ENCODE measurements around the gene ZNF438. TPM values are rescaled to one million over a fixed set of nuclear protein-coding genes. Genes with fewer than 3 reads are reported as not detected.

ZNF438 gene
- total RNA-seq, 1 experiment from 2014 or later = 4.3 TPM

- no peaks in the 10 kb centered on the region for H3K4me1 Mint-ChIP-seq (ENCODE audit: low read depth, unreplicated experiment)
- CTCF ChIA-PET = no interaction called here
- TF ChIP-seq CTCF (IDR thresholded peaks at IDR 0.05; ENCODE audit: unreplicated experiment) = no peak
- H3K27ac Mint-ChIP-seq (ENCODE audit: unreplicated experiment) = no peak overlapping the region
- H3K36me3 Mint-ChIP-seq (ENCODE audit: insufficient read depth, unreplicated experiment) = no peaks in the 10 kb centered on the region
- intact Hi-C loops (cut with micrococcal nuclease; ENCODE audit: unreplicated experiment) = no loop called here
- no TSS peak for BruUV-seq (replicated peaks)
- DNase-seq = no peak
- no peaks in the 10 kb centered on the region for H3K9me3 Mint-ChIP-seq (ENCODE audit: low read depth, unreplicated experiment)
- H3K4me3 Mint-ChIP-seq (ENCODE audit: low read depth, unreplicated experiment) = no peak overlapping the region
- H3K27me3 Mint-ChIP-seq (ENCODE audit: unreplicated experiment) = no peaks in the 10 kb centered on the region
Measured at GRCh38 chr10:30853066-30853465, 178.6 kb downstream of the ZNF438 start.

- H3K4me3 Mint-ChIP-seq (ENCODE audit: low read depth, unreplicated experiment) = no peak overlapping the region
- intact Hi-C loops (cut with micrococcal nuclease; ENCODE audit: unreplicated experiment) = no loop called here
- no peaks in the 10 kb centered on the region for H3K27me3 Mint-ChIP-seq (ENCODE audit: unreplicated experiment)
- H3K27ac Mint-ChIP-seq (ENCODE audit: unreplicated experiment) = no peak overlapping the region
- DNase-seq = no peak
- no peaks in the 10 kb centered on the region for H3K4me1 Mint-ChIP-seq (ENCODE audit: low read depth, unreplicated experiment)
- CTCF ChIA-PET = no interaction called here
- H3K36me3 Mint-ChIP-seq (ENCODE audit: insufficient read depth, unreplicated experiment) = no peaks in the 10 kb centered on the region
- TF ChIP-seq CTCF (IDR thresholded peaks at IDR 0.05; ENCODE audit: unreplicated experiment) = no peak
- BruUV-seq (replicated peaks) = no TSS peak
- no peaks in the 10 kb centered on the region for H3K9me3 Mint-ChIP-seq (ENCODE audit: low read depth, unreplicated experiment)
Measured at GRCh38 chr10:30850776-30851175, 180.9 kb downstream of the ZNF438 start.

GRCh38 chr10:30849231-30850035 is 182.2 kb downstream of the ZNF438 start:
- DNase-seq = no peak
- no peaks in the 10 kb centered on the region for H3K36me3 Mint-ChIP-seq (ENCODE audit: insufficient read depth, unreplicated experiment)
- no peak overlapping the region for H3K4me3 Mint-ChIP-seq (ENCODE audit: low read depth, unreplicated experiment)
- no peaks in the 10 kb centered on the region for H3K4me1 Mint-ChIP-seq (ENCODE audit: low read depth, unreplicated experiment)
- TF ChIP-seq CTCF (IDR thresholded peaks at IDR 0.05; ENCODE audit: unreplicated experiment) = no peak
- CTCF ChIA-PET = no interaction called here
- no peaks in the 10 kb centered on the region for H3K27me3 Mint-ChIP-seq (ENCODE audit: unreplicated experiment)
- no peaks in the 10 kb centered on the region for H3K9me3 Mint-ChIP-seq (ENCODE audit: low read depth, unreplicated experiment)
- no TSS peak for BruUV-seq (replicated peaks)
- H3K27ac Mint-ChIP-seq (ENCODE audit: unreplicated experiment) = no peak overlapping the region
- intact Hi-C loops (cut with micrococcal nuclease; ENCODE audit: unreplicated experiment) = no loop called here

GRCh38 chr10:30848396-30849032 is 183.2 kb downstream of the ZNF438 start:
- DNase-seq = no peak
- Mint-ChIP-seq H3K9me3 (ENCODE audit: low read depth, unreplicated experiment) (no peaks in the 10 kb centered on the region), H3K4me1 (ENCODE audit: low read depth, unreplicated experiment) (no peaks in the 10 kb centered on the region), H3K27me3 (ENCODE audit: unreplicated experiment) (no peaks in the 10 kb centered on the region), H3K36me3 (ENCODE audit: insufficient read depth, unreplicated experiment) (no peaks in the 10 kb centered on the region), H3K27ac (ENCODE audit: unreplicated experiment) (no peak overlapping the region), H3K4me3 (ENCODE audit: low read depth, unreplicated experiment) (no peak overlapping the region)
- intact Hi-C loops (cut with micrococcal nuclease; ENCODE audit: unreplicated experiment) = no loop called here
- no peak for TF ChIP-seq CTCF (IDR thresholded peaks at IDR 0.05; ENCODE audit: unreplicated experiment)
- CTCF ChIA-PET = no interaction called here
- BruUV-seq (replicated peaks) = no TSS peak
